Activated CD4-positive, alpha-beta T cell treated with anti-CD3 and anti-CD28 coated beads, Interleukin-2, amount 50 U/mL, for 24 hours (primary cell): ENCODE results near the gene GTF3A.
"Not testable (repeated sequence)": the region's sequence is repeated elsewhere in the genome, so short reads cannot be mapped to it uniquely, and the experiment has no call there.

Experiments used
- DNase-seq, 2 donors: peaks; one replicate each; pipeline ENCODE4 v3.0.0-alpha.2; 2020; ENCODE audit warnings: low read depth in 1 of 2, low spot score in 1 of 2

Gene GTF3A

GRCh38 chr13:27424246-27425157, at the start of gene GTF3A:
TSS of gene GTF3A (plus strand) at chr13:27424619.
- DNase-seq, result peak; percentile 80 to 81

GRCh38 chr13:27374650-27375049, 49.8 kb upstream of the GTF3A start:
- DNase-seq, result peak in 1 of 2 donors; percentile 54

GRCh38 chr13:27375686-27376326, 48.6 kb upstream of the GTF3A start:
- DNase-seq, result peak in 1 of 2 donors; percentile 25

- DNase-seq, result no peak
Observed at GRCh38 chr13:27379126-27379525, 45.3 kb upstream of the GTF3A start.

GRCh38 chr13:27379694-27380641, 44.5 kb upstream of the GTF3A start:
- peak; percentile 15 to 17 for DNase-seq

GRCh38 chr13:27381601-27382000, 42.8 kb upstream of the GTF3A start:
- no peak for DNase-seq

GRCh38 chr13:27383104-27383921, 41.1 kb upstream of the GTF3A start:
- no peak for DNase-seq

GRCh38 chr13:27384285-27384684, 40.1 kb upstream of the GTF3A start:
- no peak for DNase-seq

- no peak for DNase-seq
Observed at GRCh38 chr13:27388241-27388640, 36.2 kb upstream of the GTF3A start.

GRCh38 chr13:27389891-27390290, 34.5 kb upstream of the GTF3A start:
- no peak for DNase-seq

- DNase-seq, result no peak
Observed at GRCh38 chr13:27391471-27391870, 32.9 kb upstream of the GTF3A start.

- no peak for DNase-seq
Observed at GRCh38 chr13:27393101-27393500, 31.3 kb upstream of the GTF3A start.

- DNase-seq, result no peak
Observed at GRCh38 chr13:27395007-27395510, 29.4 kb upstream of the GTF3A start.

GRCh38 chr13:27396252-27396846, 28.1 kb upstream of the GTF3A start:
- no peak for DNase-seq

- DNase-seq, result no peak
Observed at GRCh38 chr13:27398360-27398759, 26.1 kb upstream of the GTF3A start.

GRCh38 chr13:27400405-27400804, 24.0 kb upstream of the GTF3A start:
- not testable (repeated sequence) for DNase-seq

- no peak for DNase-seq
Observed at GRCh38 chr13:27401210-27401609, 23.2 kb upstream of the GTF3A start.

GRCh38 chr13:27403203-27403678, 21.2 kb upstream of the GTF3A start:
- no peak for DNase-seq

GRCh38 chr13:27403727-27404385, 20.6 kb upstream of the GTF3A start:
- no peak for DNase-seq
